ENCODE results near the gene GXYLT2. TPM values are rescaled to one million over a fixed set of nuclear protein-coding genes. Genes with fewer than 3 reads are reported as not detected.

The GXYLT2 gene
- total RNA-seq, 2 experiments from 2014 or later, result not detected

Other genes with a start within 250 kb of the GXYLT2 start
- gene SHQ1, start 39.6 kb upstream of the GXYLT2 start, total RNA-seq, result 10 to 100 TPM; 22.2 to 22.8 TPM
- 10 to 100 TPM; 66.3 to 72.0 TPM for gene PPP4R2, start 108.8 kb downstream of the GXYLT2 start, total RNA-seq
- gene EBLN2, start 173.6 kb downstream of the GXYLT2 start, total RNA-seq, result 1 to 10 TPM; 6.2 to 6.3 TPM